ENCODE measurements around the gene KDM2A. TPM values are rescaled to one million over a fixed set of nuclear protein-coding genes. Genes with fewer than 3 reads are reported as not detected.

KDM2A gene
- total RNA-seq, 1 donor from 2014 or later: 43.8 TPM

DNA sequence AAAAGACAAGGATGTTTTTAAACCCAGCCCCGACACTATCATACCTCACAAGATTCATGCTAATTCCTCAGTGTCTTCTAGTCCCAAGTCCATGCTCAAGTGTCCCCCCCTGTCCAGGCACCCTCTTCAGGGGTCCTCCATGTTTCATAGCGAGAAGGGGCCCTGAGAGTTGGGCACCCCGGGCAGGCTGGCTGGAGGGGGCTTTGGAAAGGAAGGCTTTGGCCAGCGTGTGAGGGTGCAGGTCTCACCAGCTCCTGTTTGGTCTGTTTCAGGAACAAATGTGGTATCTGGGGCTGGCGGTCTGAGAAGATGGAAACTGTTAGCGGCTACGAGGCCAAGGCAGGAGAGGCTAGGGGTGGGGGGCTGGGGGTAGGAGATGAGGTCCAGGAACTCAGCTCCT is 179.7 kb downstream of the KDM2A start:
- Histone ChIP-seq H3K27me3 (ENCODE audit: control insufficient read depth in 3 of 3, insufficient read depth in 3 of 3, low read length in 3 of 3) (no peaks in the 10 kb centered on the region), H3K9ac (ENCODE audit: low read depth in 1 of 3, low read length in 3 of 3) (no peak overlapping the region), H3K9me3 (ENCODE audit: control insufficient read depth in 3 of 3, low read length in 3 of 3) (peaks cover 0 to 5% (median 0%) of the 10 kb centered on the region in 3 donors), H3K4me1 (ENCODE audit: control insufficient read depth in 3 of 3, insufficient read depth in 3 of 3, low read length in 3 of 3) (peaks cover 11 to 18% (median 16%) of the 10 kb centered on the region in 3 donors), H3K27ac (ENCODE audit: low read depth, low read length) (no peak overlapping the region), H3K4me3 (ENCODE audit: low read length in 3 of 3) (no peak overlapping the region), H3K36me3 (ENCODE audit: control insufficient read depth in 3 of 3, insufficient read depth in 3 of 3, low read length in 3 of 3) (peaks cover 15 to 22% (median 17%) of the 10 kb centered on the region in 3 donors)

DNA sequence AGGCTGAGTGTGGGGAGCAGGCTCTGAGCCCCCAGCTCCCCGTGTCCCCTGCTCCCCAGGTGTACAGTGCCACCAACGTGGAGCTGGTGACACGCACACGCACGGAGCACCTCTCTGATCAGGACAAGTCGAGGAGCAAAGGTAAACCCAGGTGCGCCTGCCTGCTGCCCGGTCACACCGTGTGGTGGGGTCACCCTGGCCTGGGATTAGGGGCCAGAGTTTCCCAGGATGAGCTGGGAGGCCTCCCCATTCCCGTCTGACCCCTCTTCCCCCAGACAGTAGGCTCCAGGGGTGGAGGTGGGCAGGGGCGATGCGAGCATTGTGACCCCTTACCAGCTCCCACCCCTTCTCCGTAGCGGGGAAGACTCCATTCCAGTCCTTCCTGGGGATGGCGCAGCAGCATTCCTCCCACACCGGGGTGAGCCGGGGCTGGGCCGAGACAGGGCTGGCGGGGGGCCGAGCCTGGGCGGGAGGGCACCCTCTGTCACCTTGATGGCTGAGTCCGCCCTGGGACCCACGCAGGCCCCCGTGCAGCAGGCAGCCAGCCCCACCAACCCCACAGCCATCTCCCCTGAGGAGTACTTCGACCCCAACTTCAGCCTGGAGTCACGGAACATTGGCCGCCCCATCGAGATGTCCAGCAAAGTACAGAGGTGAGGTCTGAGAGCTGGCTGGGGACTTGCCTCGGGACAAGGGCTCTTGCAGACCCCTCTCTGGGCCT is 180.6 kb downstream of the KDM2A start:
- Histone ChIP-seq H3K27ac (ENCODE audit: low read depth, low read length) (no peak overlapping the region), H3K36me3 (ENCODE audit: control insufficient read depth in 3 of 3, insufficient read depth in 3 of 3, low read length in 3 of 3) (peaks cover 15 to 20% (median 16%) of the 10 kb centered on the region in 3 donors), H3K9ac (ENCODE audit: low read depth in 1 of 3, low read length in 3 of 3) (no peak overlapping the region), H3K4me3 (ENCODE audit: low read length in 3 of 3) (no peak overlapping the region), H3K4me1 (ENCODE audit: control insufficient read depth in 3 of 3, insufficient read depth in 3 of 3, low read length in 3 of 3) (peaks cover 20 to 27% (median 24%) of the 10 kb centered on the region in 3 donors), H3K27me3 (ENCODE audit: control insufficient read depth in 3 of 3, insufficient read depth in 3 of 3, low read length in 3 of 3) (no peaks in the 10 kb centered on the region), H3K9me3 (ENCODE audit: control insufficient read depth in 3 of 3, low read length in 3 of 3) (peaks cover 0 to 5% (median 0%) of the 10 kb centered on the region in 3 donors)

DNA sequence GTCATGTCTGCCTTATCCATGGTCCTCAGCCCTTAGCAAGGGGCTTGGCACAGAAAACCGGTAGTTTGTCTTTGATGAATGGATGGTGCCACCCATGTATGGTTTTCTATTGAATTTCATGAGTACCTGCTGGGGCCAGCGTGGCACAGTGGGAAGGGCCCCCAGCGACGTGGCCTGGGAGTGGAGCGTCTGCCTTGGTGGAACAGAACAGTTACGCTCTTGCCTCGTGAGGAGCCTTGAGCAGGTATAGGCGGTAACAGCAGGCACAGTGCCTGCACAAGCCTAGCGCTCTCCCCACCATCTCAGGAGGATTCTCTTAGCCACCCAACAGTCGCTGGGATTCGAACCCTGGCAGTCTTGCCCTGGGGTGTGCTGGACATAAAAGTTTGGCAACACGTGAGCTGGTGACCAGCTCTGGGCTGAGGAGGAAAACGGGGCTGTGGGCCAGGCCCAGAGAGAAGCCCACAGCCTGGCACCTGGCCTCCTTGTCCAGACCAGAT is 181.2 kb downstream of the KDM2A start:
- no peak overlapping the region for H3K9ac ChIP-seq (ENCODE audit: low read depth in 1 of 3, low read length in 3 of 3)
- H3K4me3 ChIP-seq (ENCODE audit: low read length in 3 of 3): no peak overlapping the region
- H3K4me1 ChIP-seq (ENCODE audit: control insufficient read depth in 3 of 3, insufficient read depth in 3 of 3, low read length in 3 of 3): peaks cover 20 to 30% (median 25%) of the 10 kb centered on the region in 3 donors
- H3K27me3 ChIP-seq (ENCODE audit: control insufficient read depth in 3 of 3, insufficient read depth in 3 of 3, low read length in 3 of 3): no peaks in the 10 kb centered on the region
- peaks cover 15 to 20% (median 16%) of the 10 kb centered on the region in 3 donors for H3K36me3 ChIP-seq (ENCODE audit: control insufficient read depth in 3 of 3, insufficient read depth in 3 of 3, low read length in 3 of 3)
- no peak overlapping the region for H3K27ac ChIP-seq (ENCODE audit: low read depth, low read length)
- H3K9me3 ChIP-seq (ENCODE audit: control insufficient read depth in 3 of 3, low read length in 3 of 3): peaks cover 0 to 5% (median 0%) of the 10 kb centered on the region in 3 donors

DNA sequence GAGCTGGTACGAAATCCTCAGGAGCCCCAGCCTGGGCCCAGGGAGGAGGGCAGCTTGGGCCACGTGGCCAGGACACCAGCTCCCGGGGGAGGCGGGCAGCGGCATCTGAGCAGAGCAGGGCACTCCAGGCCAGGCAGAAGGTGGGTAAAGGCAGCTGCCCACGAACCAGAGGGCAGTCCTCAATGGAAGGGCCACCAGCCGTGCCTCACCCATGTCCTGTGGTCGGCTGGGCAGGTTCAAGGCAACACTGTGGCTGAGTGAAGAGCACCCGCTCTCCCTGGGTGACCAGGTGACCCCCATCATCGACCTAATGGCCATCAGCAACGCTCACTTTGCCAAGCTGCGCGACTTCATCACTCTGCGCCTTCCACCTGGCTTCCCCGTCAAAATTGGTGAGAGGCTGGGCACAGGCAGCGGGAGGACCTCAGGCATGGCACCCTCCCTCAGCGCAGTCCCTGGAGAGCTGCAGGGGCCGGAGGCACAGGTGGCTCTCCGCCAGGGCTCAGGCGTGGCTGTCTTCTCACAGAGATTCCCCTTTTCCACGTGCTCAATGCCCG is 181.8 kb downstream of the KDM2A start:
- Histone ChIP-seq H3K9ac (ENCODE audit: low read depth in 1 of 3, low read length in 3 of 3) (no peak overlapping the region), H3K4me3 (ENCODE audit: low read length in 3 of 3) (no peak overlapping the region), H3K9me3 (ENCODE audit: control insufficient read depth in 3 of 3, low read length in 3 of 3) (peaks cover 0 to 5% (median 0%) of the 10 kb centered on the region in 3 donors), H3K4me1 (ENCODE audit: control insufficient read depth in 3 of 3, insufficient read depth in 3 of 3, low read length in 3 of 3) (peaks cover 22 to 30% (median 25%) of the 10 kb centered on the region in 3 donors), H3K27ac (ENCODE audit: low read depth, low read length) (no peak overlapping the region), H3K36me3 (ENCODE audit: control insufficient read depth in 3 of 3, insufficient read depth in 3 of 3, low read length in 3 of 3) (peaks cover 15 to 20% (median 16%) of the 10 kb centered on the region in 3 donors), H3K27me3 (ENCODE audit: control insufficient read depth in 3 of 3, insufficient read depth in 3 of 3, low read length in 3 of 3) (no peaks in the 10 kb centered on the region)

DNA sequence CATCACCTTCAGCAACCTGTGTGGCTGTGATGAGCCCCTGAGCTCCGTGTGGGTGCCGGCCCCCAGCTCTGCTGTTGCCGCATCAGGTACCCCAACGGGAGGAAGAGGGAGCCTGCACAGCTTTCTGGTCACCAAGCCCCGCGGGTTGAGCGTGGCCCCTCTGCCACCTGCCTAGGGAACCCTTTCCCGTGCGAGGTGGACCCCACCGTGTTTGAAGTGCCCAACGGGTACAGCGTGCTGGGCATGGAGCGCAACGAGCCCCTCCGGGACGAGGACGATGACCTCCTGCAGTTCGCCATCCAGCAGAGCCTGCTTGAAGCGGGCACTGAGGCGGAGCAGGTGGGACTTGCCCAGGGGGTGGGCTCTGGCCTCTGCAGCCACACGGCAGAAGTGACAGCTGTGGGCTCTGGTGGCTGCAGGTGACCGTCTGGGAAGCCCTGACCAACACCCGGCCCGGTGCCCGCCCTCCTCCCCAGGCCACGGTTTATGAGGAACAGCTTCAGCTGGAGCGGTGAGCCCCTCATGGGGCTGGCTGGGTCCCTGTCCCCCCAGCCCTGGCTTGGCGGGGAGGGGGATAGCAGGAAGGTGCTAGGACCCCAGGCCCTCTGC is 182.4 kb downstream of the KDM2A start:
- peak overlapping the region; percentile 73 to 89 (median 86) for H3K9ac ChIP-seq (ENCODE audit: low read depth in 1 of 3, low read length in 3 of 3)
- peak overlapping the region; percentile 93 for H3K27ac ChIP-seq (ENCODE audit: low read depth, low read length)
- H3K4me3 ChIP-seq (ENCODE audit: low read length in 3 of 3): peak overlapping the region in 2 of 3 donors; percentile 49 to 87
- peaks cover 22 to 30% (median 25%) of the 10 kb centered on the region in 3 donors for H3K4me1 ChIP-seq (ENCODE audit: control insufficient read depth in 3 of 3, insufficient read depth in 3 of 3, low read length in 3 of 3)
- no peaks in the 10 kb centered on the region for H3K27me3 ChIP-seq (ENCODE audit: control insufficient read depth in 3 of 3, insufficient read depth in 3 of 3, low read length in 3 of 3)
- H3K9me3 ChIP-seq (ENCODE audit: control insufficient read depth in 3 of 3, low read length in 3 of 3): no peaks in the 10 kb centered on the region
- H3K36me3 ChIP-seq (ENCODE audit: control insufficient read depth in 3 of 3, insufficient read depth in 3 of 3, low read length in 3 of 3): peaks cover 15 to 20% (median 16%) of the 10 kb centered on the region in 3 donors

DNA sequence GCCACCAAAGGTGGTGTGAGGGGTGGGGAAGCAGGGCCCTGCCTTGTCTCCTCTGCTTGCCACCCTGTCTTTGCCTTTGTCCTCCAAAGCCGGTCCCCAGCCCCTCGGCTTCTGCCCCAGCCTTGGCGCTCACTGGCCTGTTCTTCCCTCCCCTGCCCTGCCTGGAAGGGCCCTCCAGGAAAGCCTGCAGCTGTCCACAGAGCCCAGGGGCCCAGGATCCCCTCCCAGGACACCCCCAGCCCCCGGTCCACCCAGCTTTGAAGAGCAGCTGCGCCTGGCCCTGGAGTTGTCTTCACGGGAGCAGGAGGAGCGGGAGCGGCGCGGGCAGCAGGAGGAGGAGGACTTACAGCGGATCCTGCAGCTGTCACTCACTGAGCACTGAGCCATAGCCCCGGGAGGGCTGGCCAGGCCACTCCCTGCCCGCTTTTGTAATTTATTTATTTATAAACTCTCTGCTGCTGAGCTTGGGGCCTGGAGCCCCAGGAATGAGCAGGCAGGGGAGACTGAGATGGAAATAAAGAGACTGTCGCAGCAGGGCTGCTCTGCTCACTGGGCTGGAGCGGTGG is 183.0 kb downstream of the KDM2A start:
- H3K4me3 ChIP-seq (ENCODE audit: low read length in 3 of 3): peak overlapping the region; percentile 78 to 87 (median 85)
- H3K27ac ChIP-seq (ENCODE audit: low read depth, low read length): peak overlapping the region; percentile 93
- H3K4me1 ChIP-seq (ENCODE audit: control insufficient read depth in 3 of 3, insufficient read depth in 3 of 3, low read length in 3 of 3): peaks cover 22 to 30% (median 25%) of the 10 kb centered on the region in 3 donors
- peak overlapping the region; percentile 86 to 89 (median 86) for H3K9ac ChIP-seq (ENCODE audit: low read depth in 1 of 3, low read length in 3 of 3)
- H3K36me3 ChIP-seq (ENCODE audit: control insufficient read depth in 3 of 3, insufficient read depth in 3 of 3, low read length in 3 of 3): peaks cover 15 to 20% (median 16%) of the 10 kb centered on the region in 3 donors
- no peaks in the 10 kb centered on the region for H3K27me3 ChIP-seq (ENCODE audit: control insufficient read depth in 3 of 3, insufficient read depth in 3 of 3, low read length in 3 of 3)
- no peaks in the 10 kb centered on the region for H3K9me3 ChIP-seq (ENCODE audit: control insufficient read depth in 3 of 3, low read length in 3 of 3)

DNA sequence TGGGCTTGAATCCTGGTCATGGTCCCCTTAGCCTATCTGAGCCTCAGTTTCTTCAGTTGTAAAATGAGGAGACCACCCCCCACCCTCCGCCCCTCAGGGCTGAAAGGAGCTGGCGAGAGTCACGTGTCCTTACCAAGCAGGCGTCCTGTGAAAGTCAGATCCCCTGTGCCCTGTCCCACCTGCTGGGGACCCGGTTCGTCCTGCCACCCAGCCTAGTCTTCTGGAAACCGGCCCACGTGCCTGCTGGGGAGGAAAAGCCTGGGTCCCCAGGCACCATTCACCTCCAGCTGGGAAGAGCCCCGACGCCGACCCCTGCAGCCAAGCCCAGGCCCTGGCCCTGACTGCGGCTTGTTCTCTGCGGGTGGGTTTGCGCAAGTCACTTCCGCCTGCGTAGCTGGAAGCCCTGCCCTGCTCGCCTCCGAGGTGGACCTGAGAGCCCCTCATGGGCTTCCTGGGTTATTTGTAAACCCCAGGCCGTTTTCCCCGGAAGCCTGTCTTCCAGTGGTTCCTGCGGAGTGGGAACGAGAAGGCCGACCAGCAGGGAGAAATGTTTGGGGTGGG is 183.6 kb downstream of the KDM2A start:
- Histone ChIP-seq H3K9me3 (ENCODE audit: control insufficient read depth in 3 of 3, low read length in 3 of 3) (no peaks in the 10 kb centered on the region), H3K4me3 (ENCODE audit: low read length in 3 of 3) (peak overlapping the region; percentile 78 to 87 (median 85)), H3K27me3 (ENCODE audit: control insufficient read depth in 3 of 3, insufficient read depth in 3 of 3, low read length in 3 of 3) (no peaks in the 10 kb centered on the region), H3K9ac (ENCODE audit: low read depth in 1 of 3, low read length in 3 of 3) (peak overlapping the region; percentile 86 to 89 (median 86)), H3K36me3 (ENCODE audit: control insufficient read depth in 3 of 3, insufficient read depth in 3 of 3, low read length in 3 of 3) (peaks cover 18 to 21% (median 20%) of the 10 kb centered on the region in 3 donors), H3K27ac (ENCODE audit: low read depth, low read length) (peak overlapping the region; percentile 93), H3K4me1 (ENCODE audit: control insufficient read depth in 3 of 3, insufficient read depth in 3 of 3, low read length in 3 of 3) (peaks cover 22 to 30% (median 25%) of the 10 kb centered on the region in 3 donors)

DNA sequence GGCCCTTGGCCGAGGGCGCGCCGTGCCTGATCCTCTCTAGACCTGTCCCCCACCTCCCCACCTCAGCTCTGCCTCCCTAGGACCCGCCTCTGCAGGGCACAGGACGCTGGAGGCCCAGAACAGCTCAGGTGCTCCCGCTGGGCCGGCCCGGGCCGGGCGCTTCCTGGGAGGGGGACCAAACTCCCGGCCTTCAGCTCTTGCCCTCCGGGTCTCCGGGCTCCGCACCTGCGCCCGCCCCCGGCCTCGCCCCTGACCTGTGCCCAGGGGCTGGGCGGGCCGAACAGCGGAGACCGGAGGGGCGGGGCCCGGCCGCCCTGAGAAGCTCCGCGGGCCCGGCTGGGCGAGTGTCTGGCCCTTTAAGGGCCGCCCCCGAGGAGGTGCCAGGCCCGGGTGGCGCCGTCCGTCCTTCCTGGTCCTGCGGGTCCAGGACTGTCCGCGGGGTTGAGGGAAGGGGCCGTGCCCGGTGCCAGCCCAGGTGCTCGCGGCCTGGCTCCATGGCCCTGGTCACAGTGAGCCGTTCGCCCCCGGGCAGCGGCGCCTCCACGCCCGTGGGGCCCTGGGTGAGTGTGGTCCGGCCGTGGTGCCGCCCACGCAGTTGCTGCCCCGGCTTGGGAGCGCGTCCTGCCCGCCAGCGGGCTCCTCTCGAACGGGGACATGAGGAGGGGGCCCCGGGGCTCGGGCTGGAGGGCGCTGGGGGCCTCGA is 184.2 kb downstream of the KDM2A start, which contains the start of gene SSH3:
SSH3 (plus strand) TSS at position 399 of the 703 bp plus-strand sequence; CDS start at position 495, 96 bp downstream.
- no peaks in the 10 kb centered on the region for H3K9me3 ChIP-seq (ENCODE audit: control insufficient read depth in 3 of 3, low read length in 3 of 3)
- H3K4me3 ChIP-seq (ENCODE audit: low read length in 3 of 3): peak within 1 kb of the TSS; percentile 78 to 87 (median 85)
- peaks cover 21 to 22% (median 21%) of the 10 kb centered on the region in 3 donors for H3K36me3 ChIP-seq (ENCODE audit: control insufficient read depth in 3 of 3, insufficient read depth in 3 of 3, low read length in 3 of 3)
- H3K4me1 ChIP-seq (ENCODE audit: control insufficient read depth in 3 of 3, insufficient read depth in 3 of 3, low read length in 3 of 3): peaks cover 22 to 30% (median 25%) of the 10 kb centered on the region in 3 donors
- peak within 1 kb of the TSS; percentile 86 to 89 (median 86) for H3K9ac ChIP-seq (ENCODE audit: low read depth in 1 of 3, low read length in 3 of 3)
- peak within 1 kb of the TSS; percentile 93 for H3K27ac ChIP-seq (ENCODE audit: low read depth, low read length)
- no peaks in the 10 kb centered on the region for H3K27me3 ChIP-seq (ENCODE audit: control insufficient read depth in 3 of 3, insufficient read depth in 3 of 3, low read length in 3 of 3)

All from skeletal muscle tissue (tissue), 4 donors.